ENCODE measurements around the gene EWSR1. TPM values are rescaled to one million over a fixed set of nuclear protein-coding genes. Genes with fewer than 3 reads are reported as not detected.

Gene EWSR1
- polyA plus RNA-seq, 1 donor from 2014 or later, result 277 TPM

- H3K4me3 ChIP-seq (ENCODE audit: low read length), result no peak overlapping the region
- no peaks in the 10 kb centered on the region for H3K36me3 ChIP-seq (ENCODE audit: insufficient read depth, low read length)
- no peak overlapping the region for H3K27ac ChIP-seq (ENCODE audit: low read length)
- no peaks in the 10 kb centered on the region for H3K79me2 ChIP-seq (replicated peaks; ENCODE audit: insufficient read depth, low read length)
- H3K9ac ChIP-seq (ENCODE audit: low read length), result no peak overlapping the region
- H3K4me2 ChIP-seq (ENCODE audit: low read length), result no peak overlapping the region
- H3F3A ChIP-seq (ENCODE audit: insufficient read depth, low read length, poor library complexity, severe bottlenecking), result no peaks in the 10 kb centered on the region
- no peaks in the 10 kb centered on the region for H3K9me3 ChIP-seq (ENCODE audit: low read length)
- H4K20me1 ChIP-seq (ENCODE audit: insufficient read depth), result no peaks in the 10 kb centered on the region
- TF ChIP-seq MXI1 (conservative IDR thresholded peaks at IDR 0.05; ENCODE audit: poor library complexity, severe bottlenecking) (no peak), EP300 (conservative IDR thresholded peaks at IDR 0.05; ENCODE audit: poor library complexity, severe bottlenecking) (no peak), EZH2 (IDR thresholded peaks at IDR 0.05; ENCODE audit: borderline replicate concordance, insufficient read depth, low read length, poor library complexity, severe bottlenecking) (no peak), REST (IDR thresholded peaks at IDR 0.05; ENCODE audit: borderline replicate concordance) (no peak), POLR2AphosphoS5 (IDR thresholded peaks at IDR 0.05) (no peak), SMC3 (conservative IDR thresholded peaks at IDR 0.05; ENCODE audit: poor library complexity) (no peak), RAD21 (conservative IDR thresholded peaks at IDR 0.05) (no peak), TAF1 (IDR thresholded peaks at IDR 0.05; ENCODE audit: low read depth) (no peak), CTCF (IDR thresholded peaks at IDR 0.05; ENCODE audit: poor library complexity, severe bottlenecking) (no peak)
- no peaks in the 10 kb centered on the region for H3K27me3 ChIP-seq (ENCODE audit: insufficient read depth, low read depth, low read length)
- no peak overlapping the region for H2AFZ ChIP-seq (ENCODE audit: low read depth, low read length)
- H3K9me2 ChIP-seq (ENCODE audit: insufficient read depth, low read length), result no peaks in the 10 kb centered on the region
Measured at GRCh38 chr22:29328055-29328454, 60.0 kb downstream of the EWSR1 start.

GRCh38 chr22:29328566-29329500 lies 60.8 kb downstream of the EWSR1 start:
- no peaks in the 10 kb centered on the region for H3K36me3 ChIP-seq (ENCODE audit: insufficient read depth, low read length)
- no peak overlapping the region for H3K4me2 ChIP-seq (ENCODE audit: low read length)
- H3K9me3 ChIP-seq (ENCODE audit: low read length), result no peaks in the 10 kb centered on the region
- H3K9me2 ChIP-seq (ENCODE audit: insufficient read depth, low read length), result no peaks in the 10 kb centered on the region
- no peaks in the 10 kb centered on the region for H3K27me3 ChIP-seq (ENCODE audit: insufficient read depth, low read depth, low read length)
- H3K79me2 ChIP-seq (replicated peaks; ENCODE audit: insufficient read depth, low read length), result no peaks in the 10 kb centered on the region
- no peak overlapping the region for H2AFZ ChIP-seq (ENCODE audit: low read depth, low read length)
- no peaks in the 10 kb centered on the region for H3F3A ChIP-seq (ENCODE audit: insufficient read depth, low read length, poor library complexity, severe bottlenecking)
- TF ChIP-seq POLR2AphosphoS5 (IDR thresholded peaks at IDR 0.05), result no peak
- no peaks in the 10 kb centered on the region for H4K20me1 ChIP-seq (ENCODE audit: insufficient read depth)
- no peak overlapping the region for H3K9ac ChIP-seq (ENCODE audit: low read length)
- no peak overlapping the region for H3K4me3 ChIP-seq (ENCODE audit: low read length)
- no peak overlapping the region for H3K27ac ChIP-seq (ENCODE audit: low read length)

Measured in neural cell (in vitro differentiated cells).